HepG2 (cell line): ENCODE data around the gene NOL4L. TPM values are rescaled to one million over a fixed set of nuclear protein-coding genes. Genes with fewer than 3 reads are reported as not detected.

ENCODE experiments used
- DZIP1 ChIP-seq: sonication (generic); formaldehyde crosslinking; IDR thresholded peaks from 2 replicates; pipeline ENCODE4 v1.5.0; 2020; ENCODE audit warnings: mild to moderate bottlenecking, missing genetic modification reagents
- FOXC1 ChIP-seq: sonication (generic); formaldehyde crosslinking; IDR thresholded peaks from 2 replicates; pipeline ENCODE4 v1.8.0; 2022; ENCODE audit warnings: mild to moderate bottlenecking, missing genetic modification reagents, borderline replicate concordance
- FOXK1 ChIP-seq: sonication (generic); formaldehyde crosslinking; IDR thresholded peaks from 2 replicates; pipeline ENCODE4 v1.4.0; 2020; ENCODE audit warnings: low read depth, missing genetic modification reagents, borderline replicate concordance
- HDAC1 ChIP-seq: sonication (generic); formaldehyde crosslinking; IDR thresholded peaks from 2 replicates; pipeline ENCODE4 v1.5.1; 2020; ENCODE audit warnings: mild to moderate bottlenecking, missing genetic modification reagents
- MTF1 ChIP-seq: sonication (generic); formaldehyde crosslinking; IDR thresholded peaks from 2 replicates; pipeline ENCODE4 v1.5.0; 2020; ENCODE audit warnings: missing genetic modification reagents
- NCOA5 ChIP-seq: sonication (generic); formaldehyde crosslinking; IDR thresholded peaks from 2 replicates; pipeline ENCODE4 v1.4.0; 2020; ENCODE audit warnings: missing genetic modification reagents
- PAXIP1 ChIP-seq: sonication (generic); formaldehyde crosslinking; conservative IDR thresholded peaks from 2 replicates; pipeline ENCODE4 v1.4.0; 2020; ENCODE audit warnings: mild to moderate bottlenecking, missing genetic modification reagents, moderate library complexity
- PHF20 ChIP-seq: sonication (generic); formaldehyde crosslinking; IDR thresholded peaks from 2 replicates; pipeline ENCODE4 v1.5.0; 2020; ENCODE audit warnings: mild to moderate bottlenecking, missing genetic modification reagents
- PPARG ChIP-seq: conservative IDR thresholded peaks from 2 replicates; pipeline ENCODE4 v1.6.1; 2016; ENCODE audit warnings: missing biosample characterization, missing genetic modification reagents
- SP4 ChIP-seq: sonication (generic); formaldehyde crosslinking; IDR thresholded peaks from 2 replicates; pipeline ENCODE4 v1.8.1; 2023; ENCODE audit warnings: mild to moderate bottlenecking, missing genetic modification reagents
- SRY ChIP-seq: sonication (generic); formaldehyde crosslinking; IDR thresholded peaks from 2 replicates; pipeline ENCODE4 v1.8.0; 2022; ENCODE audit warnings: mild to moderate bottlenecking, missing genetic modification reagents
- TOPORS ChIP-seq: sonication (generic); formaldehyde crosslinking; IDR thresholded peaks from 2 replicates; pipeline ENCODE4 v1.8.0; 2023; ENCODE audit warnings: mild to moderate bottlenecking, missing genetic modification reagents
- ZBTB44 ChIP-seq: sonication (generic); formaldehyde crosslinking; IDR thresholded peaks from 2 replicates; pipeline ENCODE4 v1.4.0; 2020; ENCODE audit warnings: missing genetic modification reagents
- ZFX ChIP-seq: sonication (generic); formaldehyde crosslinking; IDR thresholded peaks from 2 replicates; pipeline ENCODE4 v1.4.0; 2020; ENCODE audit warnings: mild to moderate bottlenecking, low read depth, missing genetic modification reagents, moderate library complexity
- ZKSCAN8 ChIP-seq: IDR thresholded peaks from 2 replicates; pipeline ENCODE4 v1.6.1; 2016; ENCODE audit warnings: borderline replicate concordance, missing genetic modification reagents, missing compliant biosample characterization
- ZMYM4 ChIP-seq: sonication (generic); formaldehyde crosslinking; IDR thresholded peaks from 2 replicates; pipeline ENCODE4 v1.8.1; 2023; ENCODE audit warnings: mild to moderate bottlenecking, missing genetic modification reagents
- ZNF331 ChIP-seq: sonication (generic); formaldehyde crosslinking; IDR thresholded peaks from 2 replicates; pipeline ENCODE4 v1.4.0; 2020; ENCODE audit warnings: missing genetic modification reagents
- ZNF431 ChIP-seq: sonication (generic); formaldehyde crosslinking; IDR thresholded peaks from 2 replicates; pipeline ENCODE4 v1.9.0; 2022; ENCODE audit warnings: missing genetic modification reagents, low read depth, mild to moderate bottlenecking, borderline replicate concordance
- ZNF605 ChIP-seq: sonication (generic); formaldehyde crosslinking; IDR thresholded peaks from 2 replicates; pipeline ENCODE4 v1.8.0; 2022; ENCODE audit warnings: mild to moderate bottlenecking, missing genetic modification reagents
- ZNF674 ChIP-seq: sonication (generic); formaldehyde crosslinking; IDR thresholded peaks from 2 replicates; pipeline ENCODE4 v1.5.0; 2020; ENCODE audit warnings: low read depth, mild to moderate bottlenecking, missing genetic modification reagents
- ZNF691 ChIP-seq: sonication (generic); formaldehyde crosslinking; IDR thresholded peaks from 2 replicates; pipeline ENCODE4 v1.4.0; 2020; ENCODE audit warnings: missing genetic modification reagents, low read depth, mild to moderate bottlenecking, borderline replicate concordance
- ZNF772 ChIP-seq: sonication (generic); formaldehyde crosslinking; IDR thresholded peaks from 2 replicates; pipeline ENCODE4 v1.5.0; 2020; ENCODE audit warnings: mild to moderate bottlenecking, missing genetic modification reagents
- polyA plus RNA-seq, 8 experiments: library from polyadenylated mRNA; depleted of rRNA in 3 of 8; stranded (reverse) in 7 of 8; unstranded in 1 of 8; fragments of >200 nt; fragmentation: Illumina TruSeq in 4 of 8; extraction: Trizol in 4 of 8; gene quantifications; 2 replicates each; pipeline versions ENCODE4 v1.2.1 to v1.2.3, GENCODE V29; 2011 to 2016; ENCODE audit warnings: low read depth in 4 of 8, missing spikeins in 1 of 8, mixed read lengths in 1 of 8; ENCODE audit not compliant: insufficient read depth in 1 of 8
- total RNA-seq, 5 experiments: library from RNA; depleted of rRNA; stranded (reverse); fragments of >200 nt; fragmentation: Illumina TruSeq; extraction: Trizol; gene quantifications; 2 replicates each; pipeline ENCODE4 v1.2.3, GENCODE V29; 2016; ENCODE audit warnings: low read depth in 1 of 5

NOL4L gene
- total and polyA plus RNA-seq, 2 of the 13 experiments (the other 11 are each of a cell fraction or from before 2014, with no cell fraction given): 16.6 to 35.4 TPM

GRCh38 chr20:32474009-32474716, 111.0 kb downstream of the NOL4L start (continued):
- TF ChIP-seq PHF20 (CRISPR knock-in tag) (no peak), ZNF772 (CRISPR knock-in tag) (no peak), ZNF431 (no peak), ZNF331 (CRISPR knock-in tag) (no peak), ZFX (CRISPR knock-in tag) (peak; percentile 12; the same call in 1 of the 2 replicates), MTF1 (CRISPR knock-in tag) (no peak), ZNF674 (CRISPR knock-in tag) (no peak), ZKSCAN8 (CRISPR knock-in tag) (no peak), HDAC1 (CRISPR knock-in tag) (peak; percentile 44; the same call in 1 of the 2 replicates), ZNF605 (no peak), SP4 (CRISPR knock-in tag) (peak; percentile 61; the same call in 1 of the 2 replicates), ZNF691 (peak; percentile 2; the same call in 1 of the 2 replicates), SRY (CRISPR knock-in tag) (0 out of 2 replicates have a peak, but pooled peaks have one; percentile 71), NCOA5 (CRISPR knock-in tag) (no peak), FOXK1 (no peak), PAXIP1 (CRISPR knock-in tag) (no peak), TOPORS (no peak), ZBTB44 (CRISPR knock-in tag) (no peak), ZMYM4 (CRISPR knock-in tag) (no peak), PPARG (CRISPR knock-in tag) (no peak), FOXC1 (no peak), DZIP1 (CRISPR knock-in tag) (peak; percentile 93; the same call in 1 of the 2 replicates)
